A549 (cell line): ENCODE measurements around the gene NOTCH4.

Experiments used
- NPAS2 ChIP-seq: fragments of 250-450 bp; sonication (Bioruptor Pico); IDR thresholded peaks from 2 replicates; pipeline ENCODE4 v1.8.0; 2022; ENCODE audit warnings: mild to moderate bottlenecking, moderate library complexity, borderline replicate concordance
- NR3C1 ChIP-seq: fragments of >200 bp; sonication (Bioruptor Twin); formaldehyde crosslinking; IDR thresholded peaks from 3 replicates; pipeline ENCODE4 v1.6.1; 2017
- POLR2AphosphoS2 ChIP-seq: conservative IDR thresholded peaks from 2 replicates; pipeline ENCODE4 v1.6.1; 2012; ENCODE audit warnings: low read length, improper control_type of control experiment, inconsistent platforms
- RFX5 ChIP-seq: fragments of 450-650 bp; IDR thresholded peaks from 2 replicates; pipeline ENCODE4 v1.7.1; 2014; ENCODE audit warnings: antibody characterized with exemption, mild to moderate bottlenecking, moderate library complexity
- TF ChIP-seq, protein P1 (sequence below): fragments of >200 bp; sonication (Bioruptor Twin); formaldehyde crosslinking; IDR thresholded peaks from 3 replicates; pipeline ENCODE4 v1.5.1; 2016
- TF ChIP-seq, protein P2 (sequence below): IDR thresholded peaks from 2 replicates; pipeline ENCODE4 v1.6.1; 2012; ENCODE audit warnings: low read depth, borderline replicate concordance
- TF ChIP-seq, protein P3 (sequence below): IDR thresholded peaks from 2 replicates; pipeline ENCODE4 v1.6.1; 2012

DNA sequence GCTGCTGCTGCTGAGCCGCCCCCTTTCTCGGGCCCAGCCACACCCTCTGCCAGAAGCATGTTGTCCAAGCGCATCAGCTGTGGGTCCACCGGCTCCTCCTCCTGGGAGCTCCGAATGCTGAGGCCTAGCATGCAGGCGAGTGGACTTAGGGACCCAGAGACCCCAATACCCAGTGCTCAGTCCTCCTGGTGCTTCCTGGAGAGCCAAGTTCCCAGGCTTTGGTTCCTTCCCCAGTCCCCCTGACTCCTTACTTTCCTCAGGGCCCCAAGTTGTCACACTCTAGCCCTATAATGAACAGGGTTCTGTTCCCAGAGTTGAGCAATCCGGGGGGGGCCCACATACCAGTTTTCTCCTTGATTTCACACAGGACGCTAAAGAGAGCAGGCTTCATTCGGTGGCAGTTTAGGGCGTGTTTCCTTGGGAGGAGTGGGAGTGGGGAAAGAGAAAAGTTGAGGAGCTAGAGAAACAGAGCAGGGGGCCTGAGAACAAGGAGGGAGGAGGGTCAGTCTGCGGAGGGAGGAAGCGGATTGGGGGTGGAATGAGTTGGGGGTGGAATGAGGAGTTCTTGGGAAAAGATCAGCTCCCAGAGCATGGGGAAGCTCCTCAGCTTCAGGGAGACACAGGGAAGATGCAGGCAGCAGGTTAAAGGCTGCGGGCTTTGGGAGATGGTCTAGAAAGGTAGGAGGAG is 35.3 kb downstream of the NOTCH4 start:
- TF ChIP-seq, protein P1, sequence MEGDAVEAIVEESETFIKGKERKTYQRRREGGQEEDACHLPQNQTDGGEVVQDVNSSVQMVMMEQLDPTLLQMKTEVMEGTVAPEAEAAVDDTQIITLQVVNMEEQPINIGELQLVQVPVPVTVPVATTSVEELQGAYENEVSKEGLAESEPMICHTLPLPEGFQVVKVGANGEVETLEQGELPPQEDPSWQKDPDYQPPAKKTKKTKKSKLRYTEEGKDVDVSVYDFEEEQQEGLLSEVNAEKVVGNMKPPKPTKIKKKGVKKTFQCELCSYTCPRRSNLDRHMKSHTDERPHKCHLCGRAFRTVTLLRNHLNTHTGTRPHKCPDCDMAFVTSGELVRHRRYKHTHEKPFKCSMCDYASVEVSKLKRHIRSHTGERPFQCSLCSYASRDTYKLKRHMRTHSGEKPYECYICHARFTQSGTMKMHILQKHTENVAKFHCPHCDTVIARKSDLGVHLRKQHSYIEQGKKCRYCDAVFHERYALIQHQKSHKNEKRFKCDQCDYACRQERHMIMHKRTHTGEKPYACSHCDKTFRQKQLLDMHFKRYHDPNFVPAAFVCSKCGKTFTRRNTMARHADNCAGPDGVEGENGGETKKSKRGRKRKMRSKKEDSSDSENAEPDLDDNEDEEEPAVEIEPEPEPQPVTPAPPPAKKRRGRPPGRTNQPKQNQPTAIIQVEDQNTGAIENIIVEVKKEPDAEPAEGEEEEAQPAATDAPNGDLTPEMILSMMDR: no peak
- TF ChIP-seq NR3C1 (no peak), RFX5 (no peak), NPAS2 (no peak), POLR2AphosphoS2 (no peak)
- TF ChIP-seq, protein P2, sequence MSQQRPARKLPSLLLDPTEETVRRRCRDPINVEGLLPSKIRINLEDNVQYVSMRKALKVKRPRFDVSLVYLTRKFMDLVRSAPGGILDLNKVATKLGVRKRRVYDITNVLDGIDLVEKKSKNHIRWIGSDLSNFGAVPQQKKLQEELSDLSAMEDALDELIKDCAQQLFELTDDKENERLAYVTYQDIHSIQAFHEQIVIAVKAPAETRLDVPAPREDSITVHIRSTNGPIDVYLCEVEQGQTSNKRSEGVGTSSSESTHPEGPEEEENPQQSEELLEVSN: no peak
- TF ChIP-seq, protein P3, sequence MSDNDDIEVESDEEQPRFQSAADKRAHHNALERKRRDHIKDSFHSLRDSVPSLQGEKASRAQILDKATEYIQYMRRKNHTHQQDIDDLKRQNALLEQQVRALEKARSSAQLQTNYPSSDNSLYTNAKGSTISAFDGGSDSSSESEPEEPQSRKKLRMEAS: no peak
